NT2/D1 (cell line): Measurements from ENCODE around the gene PACSIN2.

Experiments used
- SUZ12 ChIP-seq: IDR thresholded peaks from 2 replicates; pipeline ENCODE4 v1.6.1; 2011; ENCODE audit not compliant: insufficient read length, insufficient read depth; ENCODE audit errors: extremely low read depth
- YY1 ChIP-seq: IDR thresholded peaks from 2 replicates; pipeline ENCODE4 v1.6.1; 2011; ENCODE audit not compliant: insufficient read length, insufficient read depth
- ZNF274 ChIP-seq: IDR thresholded peaks from 2 replicates; pipeline ENCODE4 v1.6.1; 2011; ENCODE audit warnings: mild to moderate bottlenecking, low read depth, low read length

DNA sequence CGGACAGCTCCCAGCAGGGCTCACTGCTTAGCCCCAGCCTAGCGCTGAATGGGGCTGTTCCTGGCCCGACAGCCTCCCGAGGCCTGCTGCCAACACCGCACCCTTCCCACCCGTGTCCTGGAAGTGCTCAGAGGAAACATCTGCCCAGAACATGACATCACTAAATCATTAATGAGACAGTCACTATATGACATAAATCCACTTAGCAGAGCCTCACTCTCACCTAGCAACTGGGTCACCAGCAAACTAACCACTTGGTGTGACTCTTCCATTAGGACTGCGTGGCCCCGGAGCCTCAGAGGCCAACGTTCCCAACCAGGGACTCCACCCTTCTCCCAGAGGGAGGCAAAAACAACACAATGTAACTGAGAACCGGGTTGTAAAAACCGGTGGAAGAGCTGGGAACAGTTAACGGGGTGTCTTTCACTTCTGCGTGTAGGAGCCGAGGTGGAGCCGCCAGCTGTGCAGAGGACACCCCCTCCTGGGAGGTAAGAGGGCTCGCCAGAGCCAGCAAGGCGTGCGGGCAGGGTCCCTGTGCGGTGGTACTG, 21.4 kb upstream of the PACSIN2 start:
- TF ChIP-seq YY1 (no peak), ZNF274 (no peak), SUZ12 (no peak)
